OCI-LY7 (cell line): ENCODE results near the gene C1QTNF9. TPM values are rescaled to one million over a fixed set of nuclear protein-coding genes. Genes with fewer than 3 reads are reported as not detected.

Experiments
- BruUV-seq: library from RNA; stranded (reverse); fragments of 400-500 nt; replicated peaks from 2 replicates; lab custom pipeline; 2021; lab: Mats Ljungman, UMichigan
- CTCF ChIA-PET: fragments of 300-600 bp; sonication (Branson Sonifier 250); formaldehyde crosslinking; loops from one replicate; lab custom pipeline; 2022; ENCODE audit warnings: antibody characterized with exemption; ENCODE audit not compliant: unreplicated experiment; lab: Charles Lee
- POLR2A ChIA-PET: fragments of 300-600 bp; sonication (Branson Sonifier 250); formaldehyde crosslinking; loops from one replicate; lab custom pipeline; 2022; ENCODE audit warnings: antibody characterized with exemption; lab: Charles Lee
- DNase-seq: peaks from one replicate; pipeline ENCODE4 v3.0.0-alpha.2; 2015; ENCODE audit warnings: low spot score
- H2AFZ ChIP-seq: fragments of 200-600 bp; sonication (generic), shearing (Covaris generic); 2 replicates; pipeline ENCODE4 v1.6.1; 2014; ENCODE audit warnings: mild to moderate bottlenecking, antibody characterized with exemption, low read length, moderate library complexity
- H3K27ac ChIP-seq: fragments of 200-600 bp; sonication (generic); 2 replicates; pipeline ENCODE4 v1.5.1; 2014; ENCODE audit warnings: mixed run types, low read depth, mild to moderate bottlenecking, moderate library complexity, low read length, inconsistent platforms; ENCODE audit not compliant: poor library complexity, severe bottlenecking
- H3K36me3 ChIP-seq: fragments of 200-600 bp; sonication (generic); 2 replicates; pipeline ENCODE4 v1.6.1; 2014; ENCODE audit warnings: mild to moderate bottlenecking, antibody characterized with exemption, low read length, moderate library complexity, mixed read lengths; ENCODE audit not compliant: insufficient read depth
- H3K4me1 ChIP-seq: fragments of 200-600 bp; sonication (generic); 2 replicates; pipeline ENCODE4 v1.5.1; 2014; ENCODE audit warnings: mild to moderate bottlenecking, low read length; ENCODE audit not compliant: insufficient read depth, poor library complexity, severe bottlenecking
- H3K4me2 ChIP-seq: fragments of 200-600 bp; sonication (generic); 2 replicates; pipeline ENCODE4 v1.6.1; 2014; ENCODE audit warnings: mild to moderate bottlenecking, low read length
- H3K4me3 ChIP-seq: fragments of 200-600 bp; sonication (generic); 2 replicates; pipeline ENCODE4 v1.5.1; 2014; ENCODE audit warnings: mild to moderate bottlenecking, low read depth, low read length; ENCODE audit not compliant: poor library complexity, severe bottlenecking
- H3K79me2 ChIP-seq: fragments of 200-600 bp; sonication (generic); 2 replicates; pipeline ENCODE4 v1.6.1; 2016; ENCODE audit warnings: low read depth, mild to moderate bottlenecking, low read length, moderate library complexity, mixed read lengths; ENCODE audit not compliant: insufficient read depth
- H3K9me2 ChIP-seq: fragments of 200-600 bp; sonication (generic); 2 replicates; pipeline ENCODE4 v1.6.1; 2016; ENCODE audit warnings: mild to moderate bottlenecking, low read length, mixed read lengths; ENCODE audit not compliant: insufficient read depth
- H3K9me3 ChIP-seq: fragments of 200-600 bp; sonication (generic); 2 replicates; pipeline ENCODE4 v1.6.1; 2014; ENCODE audit warnings: mild to moderate bottlenecking, mixed run types, low read length, mixed read lengths
- H4K20me1 ChIP-seq: fragments of 200-600 bp; sonication (generic); 2 replicates; pipeline ENCODE4 v1.6.1; 2014; ENCODE audit warnings: mild to moderate bottlenecking, antibody characterized with exemption, low read length, moderate library complexity, mixed read lengths; ENCODE audit not compliant: insufficient read depth
- CTCF ChIP-seq: fragments of 200-600 bp; sonication (generic); conservative IDR thresholded peaks from 2 replicates; pipeline ENCODE4 v1.5.1; 2014; ENCODE audit warnings: mild to moderate bottlenecking, antibody characterized with exemption, low read length, moderate library complexity, mixed read lengths
- EZH2phosphoT487 ChIP-seq: fragments of 200-600 bp; sonication (generic); IDR thresholded peaks from 2 replicates; pipeline ENCODE4 v1.6.1; 2018; ENCODE audit warnings: low read depth, borderline replicate concordance, mild to moderate bottlenecking, mixed run types, antibody characterized with exemption, low read length, moderate library complexity, mixed read lengths
- intact Hi-C: fragments of 100-400 bp; cut with micrococcal nuclease; formaldehyde crosslinking; loops from one replicate; pipeline ENCODE4 v1.10.0; 2022; ENCODE audit not compliant: unreplicated experiment
- total RNA-seq, 2 experiments: library from RNA; depleted of rRNA in 1 of 2; stranded (reverse); fragments of >200 nt in 1 of 2; shearing (Covaris generic) in 1 of 2; gene quantifications; 2 replicates each; pipeline ENCODE4 v1.2.3, GENCODE V29; 2014 to 2022

Gene C1QTNF9
- total RNA-seq, 2 experiments from 2014 or later: not detected

DNA sequence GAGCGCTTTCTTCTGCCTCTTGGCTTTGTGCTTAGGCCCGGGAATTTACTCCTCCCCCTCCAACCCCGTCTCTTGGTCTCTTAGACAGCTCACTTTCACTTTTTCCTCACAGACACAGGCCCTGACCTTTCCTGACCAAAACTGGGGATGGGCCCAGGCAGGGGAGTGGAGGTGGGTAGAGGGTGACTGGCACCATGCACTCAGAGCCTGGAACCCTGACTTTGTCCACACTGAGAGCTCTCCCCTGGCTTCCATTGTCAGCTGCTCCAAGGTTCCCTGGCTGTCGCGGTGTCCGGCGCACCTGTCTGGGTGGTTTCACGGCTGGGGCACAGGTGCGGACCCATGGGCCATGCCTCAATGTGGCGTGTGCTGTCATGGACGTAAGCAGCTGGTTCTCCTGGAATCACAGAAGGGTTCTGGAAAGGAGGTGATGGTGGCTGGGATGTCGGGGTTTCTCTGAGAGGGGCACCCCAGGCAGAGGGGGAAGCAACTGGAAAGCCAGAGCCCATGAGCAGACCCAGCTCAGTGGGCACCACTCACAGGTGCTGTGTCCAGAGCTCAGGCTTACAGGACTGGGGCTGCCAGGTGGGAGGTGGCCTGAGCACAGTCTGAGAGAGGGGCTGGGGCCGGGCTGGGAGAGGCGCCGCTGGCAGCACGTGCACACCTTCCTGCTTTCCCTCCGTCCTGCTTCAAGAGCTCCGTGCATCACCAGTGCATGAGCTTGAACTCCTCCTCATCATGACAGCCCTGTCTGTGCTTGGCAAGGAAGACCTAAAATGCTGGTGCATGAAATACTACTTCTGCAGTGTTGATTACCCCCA is 28.0 kb upstream of the C1QTNF9 start:
- ChIA-PET CTCF (no interaction called here), POLR2A (no interaction called here)
- H3K4me3 ChIP-seq: no peak overlapping the region
- H3K4me1 ChIP-seq: no peaks in the 10 kb centered on the region
- TF ChIP-seq CTCF (no peak), EZH2phosphoT487 (no peak)
- H2AFZ ChIP-seq: no peak overlapping the region
- intact Hi-C loops: no loop called here
- no TSS peak for BruUV-seq
- no peak overlapping the region for H3K4me2 ChIP-seq
- no peaks in the 10 kb centered on the region for H4K20me1 ChIP-seq
- H3K9me3 ChIP-seq: no peaks in the 10 kb centered on the region
- H3K9me2 ChIP-seq: no peaks in the 10 kb centered on the region
- no peak overlapping the region for H3K27ac ChIP-seq
- DNase-seq: no peak
- no peaks in the 10 kb centered on the region for H3K36me3 ChIP-seq
- no peaks in the 10 kb centered on the region for H3K79me2 ChIP-seq

DNA sequence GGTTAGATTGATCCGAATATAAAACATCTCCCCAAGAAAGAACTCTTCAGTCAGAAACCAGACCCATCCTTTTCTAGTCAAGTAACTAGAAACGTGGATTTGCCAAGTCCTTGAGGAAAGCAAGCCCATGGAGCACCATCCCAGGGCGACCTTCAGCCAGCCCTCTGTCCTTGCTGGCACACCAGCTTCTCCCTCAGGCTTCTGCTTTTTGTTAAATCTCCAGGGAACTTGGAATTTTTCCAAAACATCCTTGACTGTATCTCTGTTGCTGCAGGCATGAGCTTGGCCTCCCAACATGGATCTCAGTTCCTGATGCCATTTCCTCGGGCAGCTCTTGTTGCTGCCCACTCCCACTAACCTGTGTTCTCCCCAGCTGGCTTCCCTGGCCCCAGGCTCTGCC is 27.1 kb upstream of the C1QTNF9 start:
- H3K27ac ChIP-seq: no peak overlapping the region
- DNase-seq: no peak
- TF ChIP-seq CTCF (no peak), EZH2phosphoT487 (no peak)
- no peaks in the 10 kb centered on the region for H4K20me1 ChIP-seq
- no peaks in the 10 kb centered on the region for H3K36me3 ChIP-seq
- CTCF ChIA-PET: no interaction called here
- no peak overlapping the region for H3K4me3 ChIP-seq
- POLR2A ChIA-PET: interaction anchor here (0.6 kb wide), 1 partner anchor 407 kb away, joined by 6 read pairs; no protein-coding TSS in a partner anchor
- H3K79me2 ChIP-seq: no peaks in the 10 kb centered on the region
- intact Hi-C loops: no loop called here
- BruUV-seq: no TSS peak
- H3K4me2 ChIP-seq: no peak overlapping the region
- no peaks in the 10 kb centered on the region for H3K9me2 ChIP-seq
- H2AFZ ChIP-seq: no peak overlapping the region
- H3K4me1 ChIP-seq: no peaks in the 10 kb centered on the region
- no peaks in the 10 kb centered on the region for H3K9me3 ChIP-seq
